Measurements from ENCODE around the gene GPC5.

Gene GPC5

GRCh38 chr13:92101801-92102200 is 703.4 kb downstream of the GPC5 start:
- TF ChIP-seq, protein P1, sequence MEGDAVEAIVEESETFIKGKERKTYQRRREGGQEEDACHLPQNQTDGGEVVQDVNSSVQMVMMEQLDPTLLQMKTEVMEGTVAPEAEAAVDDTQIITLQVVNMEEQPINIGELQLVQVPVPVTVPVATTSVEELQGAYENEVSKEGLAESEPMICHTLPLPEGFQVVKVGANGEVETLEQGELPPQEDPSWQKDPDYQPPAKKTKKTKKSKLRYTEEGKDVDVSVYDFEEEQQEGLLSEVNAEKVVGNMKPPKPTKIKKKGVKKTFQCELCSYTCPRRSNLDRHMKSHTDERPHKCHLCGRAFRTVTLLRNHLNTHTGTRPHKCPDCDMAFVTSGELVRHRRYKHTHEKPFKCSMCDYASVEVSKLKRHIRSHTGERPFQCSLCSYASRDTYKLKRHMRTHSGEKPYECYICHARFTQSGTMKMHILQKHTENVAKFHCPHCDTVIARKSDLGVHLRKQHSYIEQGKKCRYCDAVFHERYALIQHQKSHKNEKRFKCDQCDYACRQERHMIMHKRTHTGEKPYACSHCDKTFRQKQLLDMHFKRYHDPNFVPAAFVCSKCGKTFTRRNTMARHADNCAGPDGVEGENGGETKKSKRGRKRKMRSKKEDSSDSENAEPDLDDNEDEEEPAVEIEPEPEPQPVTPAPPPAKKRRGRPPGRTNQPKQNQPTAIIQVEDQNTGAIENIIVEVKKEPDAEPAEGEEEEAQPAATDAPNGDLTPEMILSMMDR (conservative IDR thresholded peaks at IDR 0.05) = no peak
- H3K27ac ChIP-seq = peak overlapping the region; percentile 39; the same call in 1 of the 2 replicates

GRCh38 chr13:92103689-92104153 is 705.3 kb downstream of the GPC5 start:
- peak overlapping the region; percentile 39 for H3K27ac ChIP-seq
- TF ChIP-seq, protein P1 (conservative IDR thresholded peaks at IDR 0.05) = no peak

- TF ChIP-seq, protein P1 (conservative IDR thresholded peaks at IDR 0.05) = no peak
- no peak overlapping the region for H3K27ac ChIP-seq
Observed at GRCh38 chr13:92122186-92122853, 723.9 kb downstream of the GPC5 start.

DNA sequence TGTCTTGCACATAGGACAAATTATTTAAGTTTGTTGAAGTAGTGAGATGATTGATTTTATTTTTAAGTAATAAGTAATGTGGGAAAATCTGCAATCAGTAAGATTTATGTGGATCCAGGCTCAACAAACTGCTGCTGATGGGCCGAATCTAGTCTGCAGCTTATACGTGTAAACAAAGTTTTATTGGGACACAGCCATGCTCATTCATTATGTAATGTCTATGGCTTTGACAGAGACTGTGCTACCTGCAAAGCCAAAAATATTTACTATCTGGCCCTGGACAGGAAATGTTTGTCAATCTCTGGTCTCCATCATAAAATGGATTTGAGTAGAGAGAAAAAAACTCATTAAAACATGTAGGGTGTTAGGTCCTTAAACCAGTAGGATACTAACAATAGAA is 728.0 kb downstream of the GPC5 start:
- H3K27ac ChIP-seq = no peak overlapping the region
- TF ChIP-seq, protein P1 (conservative IDR thresholded peaks at IDR 0.05) = no peak

- TF ChIP-seq, protein P1 (conservative IDR thresholded peaks at IDR 0.05) = no peak
- H3K27ac ChIP-seq = no peak overlapping the region
Observed at GRCh38 chr13:92135509-92135908, 737.1 kb downstream of the GPC5 start.

GRCh38 chr13:92136449-92137155 is 738.2 kb downstream of the GPC5 start:
- no peak overlapping the region for H3K27ac ChIP-seq
- TF ChIP-seq, protein P1 (conservative IDR thresholded peaks at IDR 0.05) = no peak

GRCh38 chr13:92137520-92137919 is 739.1 kb downstream of the GPC5 start:
- TF ChIP-seq, protein P1 (conservative IDR thresholded peaks at IDR 0.05) = no peak
- H3K27ac ChIP-seq = no peak overlapping the region
